DMS153 treated with DMSO at 0.1 percent for 48 hours (cell line): ENCODE results near the gene PDP2.
A peak's percentile ranks its signal among the peaks of the same experiment; 100 is the strongest.
"Not testable (repeated sequence)": the region's sequence is repeated elsewhere in the genome, so short reads cannot be mapped to it uniquely, and the experiment has no call there.

ENCODE experiments used
- DNase-seq: peaks from one replicate; lab custom pipeline; 2025; ENCODE audit not compliant: unreplicated experiment; lab: John Stamatoyannopoulos, UW

The PDP2 gene

DNA sequence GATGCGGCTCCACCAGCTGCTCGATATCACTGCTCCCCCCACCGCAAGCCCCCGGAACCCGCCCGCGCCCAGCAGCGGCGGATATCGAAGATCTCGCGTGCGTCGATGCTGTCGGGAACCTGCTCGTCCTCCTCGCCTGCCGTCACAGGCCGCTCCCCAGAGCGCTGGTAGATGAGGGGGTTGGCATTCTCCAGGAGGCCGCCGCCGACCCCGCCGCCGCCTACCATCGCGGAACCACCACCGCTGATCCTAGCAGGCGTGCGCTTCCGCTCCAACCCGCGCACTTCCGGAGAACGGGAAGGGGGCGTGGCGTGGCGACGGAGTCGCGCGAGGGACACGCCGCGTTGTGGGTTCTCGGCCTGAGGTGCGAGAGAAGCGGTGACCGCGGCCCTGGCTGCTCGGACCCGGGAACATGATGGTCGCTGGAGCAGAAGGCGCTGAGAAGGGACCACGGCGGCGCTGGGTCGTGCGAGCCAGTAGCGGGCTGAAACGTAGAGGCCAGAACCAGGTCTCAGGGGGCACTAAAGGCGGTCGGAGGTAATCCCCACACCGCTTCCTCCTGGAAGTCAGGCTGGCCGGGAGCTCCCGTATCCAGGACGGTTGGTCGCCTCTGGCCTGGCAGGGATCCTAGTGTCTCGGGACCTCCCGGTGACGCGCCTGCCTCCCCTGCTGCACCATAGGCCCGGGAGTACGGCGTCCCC, 54.0 kb downstream of the PDP2 start, which contains the start of gene CIAO2B:
Gene CIAO2B, minus strand, starts transcription at position 265 of the 701 bp plus-strand sequence. Its CDS starts 38 bp downstream, at position 227.
- peak; percentile 50 for DNase-seq

DNA sequence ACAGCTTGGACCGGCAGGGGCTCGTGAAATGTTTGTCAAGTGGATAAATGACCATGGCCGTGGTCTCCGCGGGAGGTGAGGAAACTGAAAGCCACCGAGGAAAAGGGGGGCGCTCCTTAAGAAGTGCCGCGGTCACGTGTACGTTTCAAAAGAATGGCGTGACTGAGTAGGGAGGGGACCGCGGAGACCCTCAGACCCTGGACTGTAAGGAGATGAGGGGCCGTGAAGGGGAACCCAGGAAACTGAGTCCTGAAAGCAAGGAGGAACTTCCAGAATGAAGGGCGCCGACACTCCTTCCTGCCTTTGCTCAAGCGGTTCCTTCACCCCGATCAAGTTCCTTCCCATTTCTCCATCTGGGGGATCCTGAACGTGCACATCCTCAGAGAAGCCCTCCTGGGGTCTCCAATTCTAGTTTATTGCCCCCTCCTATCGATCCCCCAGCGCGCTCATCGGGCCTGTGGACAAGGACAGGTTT, 54.6 kb downstream of the PDP2 start:
- DNase-seq = not testable (repeated sequence)

DNA sequence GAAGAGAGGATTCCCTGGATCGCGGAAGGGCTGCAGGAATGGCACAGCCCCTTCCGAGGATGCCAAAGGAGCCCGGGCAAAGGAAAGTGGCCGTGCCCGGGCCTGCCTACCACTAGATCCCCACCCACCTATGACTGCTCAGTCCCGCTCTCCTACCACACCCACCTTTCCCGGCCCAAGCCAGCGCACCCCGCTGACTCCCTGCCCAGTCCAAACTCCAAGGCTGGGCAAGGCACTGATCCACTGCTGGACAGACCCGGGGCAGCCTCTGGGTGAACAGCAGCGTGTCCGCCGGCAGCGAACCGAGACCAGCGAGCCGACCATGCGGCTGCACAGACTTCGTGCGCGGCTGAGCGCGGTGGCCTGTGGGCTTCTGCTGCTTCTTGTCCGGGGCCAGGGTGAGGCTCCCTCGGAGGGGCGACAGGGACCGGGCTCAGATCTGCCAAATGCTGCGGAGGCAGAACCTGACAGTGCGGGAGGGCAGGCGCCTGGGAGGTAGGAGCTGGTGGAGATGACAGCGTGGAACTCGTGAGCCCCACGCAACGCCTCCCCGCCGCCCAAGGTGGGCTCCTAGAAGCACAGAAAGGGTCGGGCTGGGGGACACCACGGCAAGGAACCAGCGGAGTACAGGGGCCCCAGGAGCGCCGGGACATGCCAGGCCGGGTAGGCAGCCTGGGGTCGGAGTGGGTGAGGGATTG, 55.1 kb downstream of the PDP2 start, which contains the start of gene CES2:
Gene CES2, plus strand, starts transcription at position 203 of the 698 bp plus-strand sequence. Its CDS starts 120 bp downstream, at position 323.
- DNase-seq = no peak

DNA sequence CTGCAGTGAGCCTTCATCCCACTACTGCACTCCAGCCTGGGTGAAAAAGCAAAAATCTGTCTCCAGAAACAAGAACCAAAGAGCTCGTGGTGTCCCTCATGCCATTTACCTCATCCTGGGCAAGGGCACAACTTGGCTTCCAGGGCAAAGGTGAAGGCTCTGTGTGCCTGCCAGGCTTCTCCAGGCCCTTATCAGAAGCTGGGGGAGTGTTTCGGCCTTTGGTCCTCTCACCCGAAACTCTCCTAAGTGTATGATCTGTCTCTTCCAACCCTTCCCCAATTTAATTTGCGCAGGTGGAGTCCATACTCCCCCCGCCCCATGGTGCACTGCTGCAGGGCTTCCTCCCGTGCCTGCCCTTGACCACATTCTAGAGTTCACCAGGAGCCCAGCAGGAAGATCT, 56.1 kb downstream of the PDP2 start:
- DNase-seq = no peak

DNA sequence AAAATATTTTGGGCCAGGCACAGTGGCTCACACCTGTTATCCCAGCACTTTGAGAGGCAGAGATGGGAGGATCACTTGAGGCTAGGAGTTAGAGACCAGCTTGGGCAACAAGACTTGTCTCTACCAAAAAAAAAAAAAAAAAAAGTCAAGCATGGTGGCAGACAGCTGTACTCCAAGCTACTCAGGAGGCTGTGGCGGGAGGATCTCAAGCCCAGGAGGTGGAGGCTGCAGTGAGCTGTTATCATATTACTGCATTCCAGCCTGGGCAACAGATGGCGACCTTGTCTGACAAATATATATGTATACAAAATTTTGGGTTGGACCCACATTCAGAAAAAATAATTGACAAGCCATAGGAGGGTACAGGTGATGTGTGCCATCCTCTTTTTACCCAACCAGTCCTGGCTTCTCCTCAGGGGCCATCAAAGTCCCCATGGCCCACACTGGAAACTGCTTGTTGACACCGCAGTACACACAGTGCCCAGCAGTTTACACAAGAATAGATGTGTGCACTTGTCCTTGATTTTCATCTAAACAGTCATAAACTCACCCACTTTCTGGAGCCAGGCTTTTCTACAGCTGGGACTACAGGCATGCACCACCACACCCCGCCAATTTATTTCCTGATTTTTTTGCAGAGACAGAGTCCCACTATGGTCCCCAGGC, 56.7 kb downstream of the PDP2 start:
- no peak for DNase-seq

DNA sequence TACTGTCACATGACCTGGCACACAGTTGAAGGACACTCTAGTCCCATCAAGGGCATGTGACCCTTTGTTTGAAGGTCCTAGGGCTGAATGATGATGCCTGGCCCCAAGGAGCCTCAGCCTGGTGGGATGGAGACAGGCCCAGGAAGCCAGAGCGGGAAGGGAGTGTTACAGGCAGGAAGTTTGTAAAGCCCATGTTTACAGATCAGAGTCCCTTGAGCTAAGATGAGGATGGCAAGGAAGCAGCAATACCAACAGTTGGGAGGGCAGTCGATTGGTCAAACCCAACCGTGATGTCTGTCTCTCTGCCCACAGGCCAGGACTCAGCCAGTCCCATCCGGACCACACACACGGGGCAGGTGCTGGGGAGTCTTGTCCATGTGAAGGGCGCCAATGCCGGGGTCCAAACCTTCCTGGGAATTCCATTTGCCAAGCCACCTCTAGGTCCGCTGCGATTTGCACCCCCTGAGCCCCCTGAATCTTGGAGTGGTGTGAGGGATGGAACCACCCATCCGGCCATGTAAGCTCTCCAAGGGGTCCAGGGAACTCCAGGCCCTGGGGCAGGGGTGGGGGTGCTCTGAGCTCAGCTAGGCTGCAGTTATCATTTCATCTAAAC, 57.5 kb downstream of the PDP2 start:
- DNase-seq = no peak

DNA sequence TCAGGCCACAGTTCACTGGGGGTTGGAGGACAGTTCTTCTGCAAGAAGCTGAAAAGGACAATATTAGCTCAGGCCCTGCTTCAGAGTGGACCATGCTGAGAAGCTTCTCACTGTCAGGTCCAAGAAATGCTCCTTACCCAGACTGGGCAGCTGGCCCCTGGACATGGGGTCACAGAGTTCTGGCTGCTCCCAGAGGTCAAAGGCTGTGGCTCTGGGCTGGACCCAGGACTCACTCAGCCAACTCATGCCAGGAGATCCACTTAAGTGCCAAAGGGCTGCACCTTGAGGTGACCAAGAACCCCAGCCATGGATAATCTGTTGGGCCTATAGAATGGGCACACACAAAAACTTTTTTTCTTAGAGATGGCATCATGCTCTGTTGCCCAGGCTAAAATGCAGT, 59.1 kb downstream of the PDP2 start:
- DNase-seq = no peak

DNA sequence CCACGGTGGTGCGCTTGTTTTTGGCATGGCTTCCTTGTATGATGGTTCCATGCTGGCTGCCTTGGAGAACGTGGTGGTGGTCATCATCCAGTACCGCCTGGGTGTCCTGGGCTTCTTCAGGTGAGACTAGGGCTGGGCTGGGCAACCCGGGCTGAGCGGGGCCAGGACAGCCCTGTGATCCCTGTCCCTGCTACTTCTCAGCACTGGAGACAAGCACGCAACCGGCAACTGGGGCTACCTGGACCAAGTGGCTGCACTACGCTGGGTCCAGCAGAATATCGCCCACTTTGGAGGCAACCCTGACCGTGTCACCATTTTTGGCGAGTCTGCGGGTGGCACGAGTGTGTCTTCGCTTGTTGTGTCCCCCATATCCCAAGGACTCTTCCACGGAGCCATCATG, 59.9 kb downstream of the PDP2 start:
- no peak for DNase-seq
